ENCODE results near the gene P2RY8.

The P2RY8 gene

GRCh38 chrX:1506916-1507315 lies 30.1 kb downstream of the P2RY8 start:
- TF ChIP-seq SIN3A (IDR thresholded peaks at IDR 0.05; ENCODE audit: borderline replicate concordance, insufficient read depth, low read length) (no peak), TAF1 (IDR thresholded peaks at IDR 0.05; ENCODE audit: borderline replicate concordance, insufficient read depth, low read length) (no peak), REST (IDR thresholded peaks at IDR 0.05; ENCODE audit: insufficient read depth in 1 of 2, low read depth in 2 of 2, low read length in 2 of 2) (no peak), FOXP2 (optimal IDR thresholded peaks at IDR 0.05; ENCODE audit: borderline replicate concordance, extremely low read depth, extremely low read length, insufficient read depth) (no peak), POLR2AphosphoS5 (IDR thresholded peaks at IDR 0.05; ENCODE audit: low read depth, low read length) (no peak)

- no peak for TF ChIP-seq SIN3A (IDR thresholded peaks at IDR 0.05; ENCODE audit: borderline replicate concordance, insufficient read depth, low read length)
- TF ChIP-seq FOXP2 (optimal IDR thresholded peaks at IDR 0.05; ENCODE audit: borderline replicate concordance, extremely low read depth, extremely low read length, insufficient read depth), result no peak
- no peak for TF ChIP-seq POLR2AphosphoS5 (IDR thresholded peaks at IDR 0.05; ENCODE audit: low read depth, low read length)
- no peak for TF ChIP-seq REST (IDR thresholded peaks at IDR 0.05; ENCODE audit: insufficient read depth in 1 of 2, low read depth in 2 of 2, low read length in 2 of 2)
- TF ChIP-seq TAF1 (IDR thresholded peaks at IDR 0.05; ENCODE audit: borderline replicate concordance, insufficient read depth, low read length), result no peak
Observed at GRCh38 chrX:1502853-1503252, 34.1 kb downstream of the P2RY8 start.

- TF ChIP-seq TAF1 (IDR thresholded peaks at IDR 0.05; ENCODE audit: borderline replicate concordance, insufficient read depth, low read length), result no peak
- TF ChIP-seq REST (IDR thresholded peaks at IDR 0.05; ENCODE audit: insufficient read depth in 1 of 2, low read depth in 2 of 2, low read length in 2 of 2), result no peak
- TF ChIP-seq POLR2AphosphoS5 (IDR thresholded peaks at IDR 0.05; ENCODE audit: low read depth, low read length), result no peak
- no peak for TF ChIP-seq SIN3A (IDR thresholded peaks at IDR 0.05; ENCODE audit: borderline replicate concordance, insufficient read depth, low read length)
- no peak for TF ChIP-seq FOXP2 (optimal IDR thresholded peaks at IDR 0.05; ENCODE audit: borderline replicate concordance, extremely low read depth, extremely low read length, insufficient read depth)
Observed at GRCh38 chrX:1502241-1502640, 34.7 kb downstream of the P2RY8 start.

- no peak for TF ChIP-seq SIN3A (IDR thresholded peaks at IDR 0.05; ENCODE audit: borderline replicate concordance, insufficient read depth, low read length)
- no peak for TF ChIP-seq POLR2AphosphoS5 (IDR thresholded peaks at IDR 0.05; ENCODE audit: low read depth, low read length)
Observed at GRCh38 chrX:1500701-1501624, 36.0 kb downstream of the P2RY8 start.

- TF ChIP-seq FOXP2 (optimal IDR thresholded peaks at IDR 0.05; ENCODE audit: borderline replicate concordance, extremely low read depth, extremely low read length, insufficient read depth), result no peak
- no peak for TF ChIP-seq REST (IDR thresholded peaks at IDR 0.05; ENCODE audit: insufficient read depth in 1 of 2, low read depth in 2 of 2, low read length in 2 of 2)
Observed at GRCh38 chrX:1496076-1496475, 40.9 kb downstream of the P2RY8 start.
